Activated CD4-positive, CD25-positive, alpha-beta regulatory T cell treated with anti-CD3 and anti-CD28 coated beads, Interleukin-2, amount 50 U/mL, for 72 hours (primary cell): ENCODE measurements around the gene NXPE3.

Experiments
- DNase-seq: peaks from one replicate; pipeline ENCODE4 v3.0.0; 2021

NXPE3 gene

GRCh38 chr3:101829437-101829830, 50.4 kb downstream of the NXPE3 start:
- no peak for DNase-seq

- DNase-seq: no peak
These were observed 50.9 kb downstream of the NXPE3 start for GRCh38 chr3:101829874-101830273.

GRCh38 chr3:101833446-101833974, 54.5 kb downstream of the NXPE3 start:
- DNase-seq: no peak

- no peak for DNase-seq
These were observed 56.7 kb downstream of the NXPE3 start for GRCh38 chr3:101835676-101836075.

GRCh38 chr3:101836160-101836559, 57.1 kb downstream of the NXPE3 start:
- DNase-seq: no peak

- no peak for DNase-seq
These were observed 57.9 kb downstream of the NXPE3 start for GRCh38 chr3:101836652-101837598.

GRCh38 chr3:101838691-101839090, 59.7 kb downstream of the NXPE3 start:
- no peak for DNase-seq

- no peak for DNase-seq
These were observed 61.1 kb downstream of the NXPE3 start for GRCh38 chr3:101840066-101840465.

GRCh38 chr3:101842245-101842934, 63.4 kb downstream of the NXPE3 start:
- no peak for DNase-seq

GRCh38 chr3:101842935-101843330, 63.9 kb downstream of the NXPE3 start:
- DNase-seq: no peak

- no peak for DNase-seq
These were observed 66.4 kb downstream of the NXPE3 start for GRCh38 chr3:101845425-101845824.

GRCh38 chr3:101846709-101847108, 67.7 kb downstream of the NXPE3 start:
- DNase-seq: no peak

- no peak for DNase-seq
These were observed 68.3 kb downstream of the NXPE3 start for GRCh38 chr3:101847328-101847727.

GRCh38 chr3:101848326-101848725, 69.3 kb downstream of the NXPE3 start:
- DNase-seq: no peak

GRCh38 chr3:101848754-101849713, 70.0 kb downstream of the NXPE3 start, which contains the start of gene NFKBIZ:
TSS of gene NFKBIZ (plus strand) at chr3:101849514. CDS start at chr3:101849629, 115 bp downstream.
- peak; percentile 95 for DNase-seq

GRCh38 chr3:101849714-101850245, 70.8 kb downstream of the NXPE3 start:
- peak; percentile 69 for DNase-seq

GRCh38 chr3:101850246-101851051, 71.4 kb downstream of the NXPE3 start:
- peak; percentile 34 for DNase-seq

- no peak for DNase-seq
These were observed 72.2 kb downstream of the NXPE3 start for GRCh38 chr3:101851072-101851770.

- DNase-seq: no peak
These were observed 73.1 kb downstream of the NXPE3 start for GRCh38 chr3:101851850-101852714.
